Raji (cell line): ENCODE measurements around the gene MISP3.

Experiments
- POLR2A ChIP-seq: IDR thresholded peaks from 2 replicates; pipeline ENCODE4 v1.6.1; 2011; ENCODE audit warnings: low read depth, low read length, control low read depth; ENCODE audit not compliant: insufficient read depth

The MISP3 gene

DNA sequence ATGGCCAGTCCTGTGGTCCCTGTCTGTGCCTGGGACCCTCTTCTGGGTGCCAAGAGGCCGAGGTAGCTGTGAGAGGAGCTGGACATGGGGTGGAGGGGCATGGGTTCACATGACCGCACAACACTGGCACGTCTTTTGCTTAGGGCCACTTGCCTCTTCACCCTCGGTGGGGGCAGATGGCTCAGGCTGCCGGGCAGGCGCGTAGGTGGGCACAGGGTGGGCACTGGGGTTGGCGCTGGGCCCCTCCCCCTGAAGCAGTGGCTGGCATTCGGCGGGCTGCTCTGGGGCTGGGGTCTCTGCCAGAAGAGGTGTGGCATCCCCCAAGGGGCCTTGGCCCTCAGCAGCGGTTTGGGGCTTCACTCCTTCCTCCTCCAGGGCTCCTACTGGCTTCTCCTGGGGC is 19.1 kb upstream of the MISP3 start:
- no peak for TF ChIP-seq POLR2A

DNA sequence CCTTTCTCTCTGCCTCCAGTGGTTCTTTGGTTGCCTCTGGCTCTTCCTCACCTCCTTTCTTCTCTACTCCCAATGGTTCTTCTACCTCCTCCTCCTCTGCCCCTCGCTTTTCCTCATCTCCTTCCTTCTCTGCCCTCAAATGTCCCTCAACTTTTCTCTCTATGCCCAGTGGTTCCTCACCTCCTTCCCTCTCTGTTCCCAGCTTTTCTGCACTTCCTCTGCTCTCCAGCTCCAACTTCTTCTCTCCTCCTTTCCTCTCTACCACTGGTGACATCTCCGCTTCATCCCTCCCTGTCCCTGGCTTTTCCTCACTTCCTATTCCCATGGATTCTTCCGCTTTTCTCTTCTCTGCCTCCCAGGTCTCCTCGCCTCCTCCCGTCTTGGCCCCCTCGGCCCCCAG is 18.5 kb upstream of the MISP3 start:
- TF ChIP-seq POLR2A: no peak

DNA sequence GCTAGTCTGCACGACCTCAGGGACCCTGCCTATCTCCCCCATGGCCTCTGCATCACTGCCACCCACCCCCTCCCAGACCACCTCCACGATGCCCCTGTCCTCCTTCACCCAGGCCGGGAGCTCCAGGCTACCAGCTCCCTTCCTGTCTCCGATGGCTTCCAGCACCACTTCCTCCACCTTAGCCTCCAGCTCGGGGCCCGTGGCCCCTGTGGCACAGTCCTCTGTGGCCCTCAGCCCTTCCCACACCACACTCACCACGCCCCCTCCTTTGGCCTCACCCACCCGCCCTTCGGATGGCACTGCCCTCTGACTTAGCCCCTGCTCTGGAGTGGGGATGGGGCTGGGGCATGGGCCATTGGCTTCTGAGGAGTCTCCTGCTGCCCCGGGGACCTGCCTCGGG is 17.9 kb upstream of the MISP3 start:
- TF ChIP-seq POLR2A: no peak

DNA sequence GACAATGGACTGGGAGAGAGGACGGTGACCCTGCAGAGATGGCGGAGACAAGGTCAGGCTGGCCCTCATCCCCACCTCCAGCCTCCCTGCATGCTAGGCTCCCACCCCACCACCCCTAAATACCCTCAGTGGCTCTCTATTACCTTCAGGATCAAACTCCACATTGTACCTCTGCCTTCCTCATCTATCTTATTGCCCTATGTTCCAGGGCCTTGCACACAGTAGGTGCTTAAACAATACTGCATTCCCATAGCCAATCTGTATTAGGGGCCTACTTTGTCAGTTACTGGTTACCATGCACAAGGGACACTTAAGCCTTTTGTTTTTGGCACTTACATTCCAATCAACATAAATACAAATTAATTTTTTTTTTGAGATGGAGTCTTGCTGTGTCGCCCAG is 17.2 kb upstream of the MISP3 start:
- no peak for TF ChIP-seq POLR2A

DNA sequence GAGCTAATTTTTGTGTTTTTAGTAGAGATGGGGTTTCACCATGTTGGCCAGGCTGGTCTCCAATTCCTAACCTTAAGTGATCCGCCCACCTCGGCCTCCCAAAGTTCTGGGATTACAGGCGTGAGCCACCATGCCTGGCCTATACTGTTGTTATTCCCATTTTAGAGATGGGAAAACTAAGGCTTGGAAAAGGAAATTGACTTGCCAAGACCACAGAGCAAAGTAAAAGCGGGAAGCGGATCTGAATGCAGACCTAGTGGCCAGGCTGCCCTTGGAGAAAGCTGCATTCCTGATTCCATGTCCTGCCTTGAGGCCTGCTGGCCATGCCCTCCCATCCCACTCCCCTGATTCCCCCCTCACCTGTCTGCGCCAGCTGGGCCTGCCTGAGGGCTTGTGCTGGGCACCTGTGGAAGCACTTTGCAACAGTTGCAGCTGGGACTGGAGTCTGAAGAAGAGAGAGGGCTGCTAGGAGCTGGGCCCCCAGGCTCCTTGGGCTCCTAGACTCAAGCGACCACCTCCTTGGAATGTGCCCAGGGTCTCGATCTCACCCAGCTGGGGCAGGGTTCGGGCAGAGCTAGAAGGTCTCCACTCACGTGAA is 16.4 kb upstream of the MISP3 start:
- no peak for TF ChIP-seq POLR2A

DNA sequence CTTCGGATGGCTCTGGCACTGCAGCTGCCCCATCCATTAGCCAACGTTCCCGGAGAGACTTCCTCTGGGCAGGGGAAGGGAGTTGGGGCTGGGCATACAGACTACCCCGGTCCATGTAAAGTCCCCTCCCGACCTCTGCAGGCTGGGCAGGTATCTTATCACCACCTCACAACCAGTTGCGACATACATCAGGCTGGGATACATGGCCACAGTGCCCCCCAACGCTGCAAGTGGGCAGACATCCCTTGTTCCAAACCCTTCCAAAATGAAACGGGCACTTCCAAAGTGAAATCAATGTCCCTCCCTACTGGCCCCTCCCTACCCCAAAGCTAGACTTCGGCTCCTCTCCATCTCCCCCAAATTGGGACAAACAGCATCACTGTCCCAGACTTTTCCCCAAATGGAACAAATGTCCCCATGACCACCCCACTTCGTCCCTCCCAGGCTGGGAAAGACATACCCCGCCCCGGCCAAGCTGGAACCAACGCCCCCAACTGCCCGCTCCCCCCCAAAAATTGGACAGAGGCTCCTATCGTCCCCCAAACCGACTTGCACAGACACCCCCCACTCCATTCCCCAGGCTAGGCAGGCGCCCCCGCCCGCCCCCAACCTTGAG is 15.7 kb upstream of the MISP3 start:
- TF ChIP-seq POLR2A: no peak

DNA sequence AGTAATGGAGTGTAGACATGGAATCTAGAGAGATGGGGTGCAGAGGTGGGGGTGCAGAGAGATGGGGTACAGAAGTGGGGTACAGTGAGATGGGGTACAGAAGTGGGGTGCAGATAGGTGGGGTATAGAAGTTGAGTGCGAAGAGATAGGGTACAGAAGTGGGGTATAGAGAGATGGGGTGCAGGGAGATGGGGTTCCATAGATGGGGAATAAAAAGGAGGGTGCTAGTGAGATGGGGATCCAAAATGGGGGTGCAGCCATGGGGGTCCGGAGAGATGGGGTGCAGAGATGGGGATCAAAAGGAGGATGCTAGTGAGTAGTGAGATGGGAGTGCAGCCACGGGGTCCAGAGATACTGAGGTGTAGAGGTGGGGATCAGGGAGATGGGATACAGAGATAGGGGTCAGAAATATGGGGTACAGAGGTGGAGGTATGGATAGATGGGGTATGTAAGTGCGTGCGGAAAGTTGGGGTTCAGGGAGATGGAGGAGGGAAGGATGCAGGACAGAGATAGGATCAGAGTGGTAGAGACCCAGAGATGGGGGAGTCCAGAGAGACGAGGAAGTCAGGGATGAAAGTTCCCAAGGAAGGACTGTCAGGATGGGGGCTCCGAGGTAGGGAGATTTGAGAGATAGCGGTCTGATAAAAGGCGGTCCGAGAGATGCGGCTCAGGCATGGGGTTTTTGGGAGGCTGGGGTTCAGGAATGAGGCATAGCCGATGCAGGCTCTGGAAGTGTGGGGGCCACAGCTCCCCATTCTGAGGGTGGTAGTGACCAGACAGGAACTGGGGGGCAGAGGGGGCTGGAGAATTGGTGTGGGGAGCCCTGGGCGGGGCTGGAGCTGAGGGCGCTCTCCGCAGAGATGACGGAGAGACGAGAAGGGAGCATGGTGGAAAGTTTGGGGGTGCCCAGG is 14.1 kb upstream of the MISP3 start:
- no peak for TF ChIP-seq POLR2A

DNA sequence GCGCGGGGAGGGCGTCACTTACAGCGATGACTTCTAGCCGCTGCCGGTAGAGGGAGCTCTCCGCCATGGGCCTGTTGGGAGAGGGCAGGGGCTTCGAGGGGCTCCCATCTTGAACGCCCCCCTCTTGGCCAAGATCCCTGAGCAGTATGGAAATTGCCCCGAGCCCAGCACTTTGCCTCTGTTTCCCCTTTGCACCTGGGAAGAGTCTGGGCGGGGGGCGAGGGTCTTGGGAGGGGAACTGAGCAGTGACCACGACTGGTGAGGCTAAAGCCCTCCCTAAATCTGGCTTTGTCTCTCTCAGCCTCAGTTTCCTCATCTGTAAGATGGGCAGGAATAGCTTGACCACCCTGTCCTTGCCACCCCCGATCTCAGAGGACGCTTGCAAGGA is 13.5 kb upstream of the MISP3 start:
- no peak for TF ChIP-seq POLR2A

DNA sequence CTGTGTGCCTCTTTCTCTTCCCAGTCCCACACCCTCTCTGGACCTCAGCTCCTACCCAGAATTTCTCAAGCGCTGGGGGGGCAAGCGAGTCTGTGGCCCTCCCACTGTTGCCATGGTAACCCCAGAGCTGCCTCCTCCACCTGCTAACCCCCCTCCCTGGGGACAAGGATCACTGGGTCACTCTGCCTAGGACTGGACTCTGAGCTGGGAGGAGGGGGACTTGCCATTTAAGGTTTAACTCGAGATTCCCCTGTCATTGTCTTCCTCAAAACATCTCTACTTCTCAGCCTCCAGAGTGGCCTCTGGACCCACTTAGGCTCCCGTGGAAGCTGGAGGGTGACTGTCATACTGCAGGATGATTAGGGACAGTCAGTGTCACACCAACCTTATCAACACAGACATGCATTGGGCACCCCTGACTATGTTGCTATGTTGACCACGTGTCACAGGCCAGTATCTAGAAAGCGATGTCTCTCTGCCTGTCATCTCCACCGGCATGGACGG is 12.9 kb upstream of the MISP3 start:
- no peak for TF ChIP-seq POLR2A

DNA sequence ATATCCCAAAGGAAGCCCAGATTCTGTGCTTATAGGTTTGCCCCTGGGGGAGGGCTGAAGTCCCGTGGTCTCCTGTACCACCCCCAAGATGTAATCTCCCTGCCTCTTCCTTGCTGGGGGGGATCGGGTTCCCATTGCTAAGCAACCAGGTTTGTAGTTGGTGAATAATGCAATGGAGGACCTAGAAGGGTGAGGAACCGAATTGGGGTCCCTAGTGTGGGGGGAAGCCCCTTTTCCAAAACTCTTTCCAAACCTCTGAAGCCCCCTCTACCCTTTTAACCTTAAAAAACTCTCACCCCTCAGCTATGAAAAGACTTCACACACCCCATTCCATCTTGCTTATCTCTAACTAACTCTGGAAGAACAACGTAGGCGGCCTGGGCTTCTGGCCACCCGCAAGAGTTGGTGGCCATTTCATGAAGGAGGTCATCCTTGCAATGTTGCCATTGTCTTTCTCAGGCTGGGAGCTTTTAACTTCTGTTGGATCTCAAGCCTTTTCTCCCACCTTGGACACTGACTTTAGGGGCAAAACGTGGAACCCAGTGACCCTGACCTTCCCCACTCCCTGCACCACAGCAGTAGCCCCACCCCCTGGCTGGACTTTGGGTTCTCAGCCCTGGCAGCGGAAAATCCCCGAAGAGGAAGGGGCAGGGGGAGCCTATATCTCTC is 11.4 kb upstream of the MISP3 start:
- no peak for TF ChIP-seq POLR2A

DNA sequence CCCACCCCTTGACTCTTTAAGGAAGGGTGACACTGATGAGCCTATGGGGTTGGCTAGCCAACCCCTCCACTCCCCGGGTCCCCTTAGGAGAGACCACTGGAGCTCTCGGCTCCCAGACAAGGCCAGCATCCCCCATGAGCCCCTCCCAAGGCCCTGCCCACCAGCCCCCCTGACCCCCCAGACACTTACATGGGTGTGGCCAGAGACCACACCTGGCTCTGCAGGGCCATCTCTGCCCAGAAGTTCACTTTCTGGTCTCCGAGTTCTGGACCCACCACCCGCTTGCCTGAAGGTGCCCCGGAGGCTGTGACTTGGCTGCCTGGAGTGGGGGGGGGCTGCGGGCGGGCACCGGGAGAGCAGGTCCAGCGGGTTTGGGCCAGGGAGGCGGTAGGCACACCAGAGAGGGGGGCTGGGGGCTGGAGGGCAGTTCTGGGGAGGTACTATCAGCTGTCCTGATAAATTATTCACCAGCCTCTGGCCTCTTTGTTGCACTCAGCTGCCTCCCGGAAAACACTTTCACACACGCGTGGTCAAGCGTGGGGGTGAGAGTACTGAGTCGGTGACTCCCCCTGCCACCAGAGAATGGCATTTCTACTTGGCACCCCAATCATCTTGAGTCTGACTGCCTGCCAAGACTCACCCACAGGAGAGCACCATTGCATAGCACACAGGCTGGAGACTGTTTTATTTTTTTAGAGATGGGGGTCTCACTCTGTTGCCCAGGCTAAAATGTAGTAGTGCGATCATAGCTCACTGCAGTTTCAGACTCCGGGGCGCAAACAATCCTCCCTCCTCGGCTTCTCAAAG is 10.6 kb upstream of the MISP3 start, which contains the start of gene PALM3:
PALM3 (minus strand) TSS at position 326 of the 807 bp plus-strand sequence; CDS start at position 230, 96 bp downstream.
- no peak for TF ChIP-seq POLR2A

DNA sequence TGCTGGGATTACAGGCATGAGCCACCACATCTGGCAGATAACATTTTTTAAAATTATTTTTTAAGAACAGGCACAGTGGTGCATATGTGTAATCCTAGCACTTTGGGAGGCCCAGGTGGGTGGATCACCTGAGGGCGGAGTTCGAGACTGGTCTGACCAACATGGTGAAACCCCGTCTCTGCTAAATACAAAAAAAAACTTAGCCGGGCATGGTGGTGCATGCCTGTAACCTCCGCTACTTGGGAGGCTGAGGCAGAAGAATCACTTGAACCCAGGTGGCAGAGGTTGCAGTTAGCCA is 10.1 kb upstream of the MISP3 start:
- TF ChIP-seq POLR2A: no peak

DNA sequence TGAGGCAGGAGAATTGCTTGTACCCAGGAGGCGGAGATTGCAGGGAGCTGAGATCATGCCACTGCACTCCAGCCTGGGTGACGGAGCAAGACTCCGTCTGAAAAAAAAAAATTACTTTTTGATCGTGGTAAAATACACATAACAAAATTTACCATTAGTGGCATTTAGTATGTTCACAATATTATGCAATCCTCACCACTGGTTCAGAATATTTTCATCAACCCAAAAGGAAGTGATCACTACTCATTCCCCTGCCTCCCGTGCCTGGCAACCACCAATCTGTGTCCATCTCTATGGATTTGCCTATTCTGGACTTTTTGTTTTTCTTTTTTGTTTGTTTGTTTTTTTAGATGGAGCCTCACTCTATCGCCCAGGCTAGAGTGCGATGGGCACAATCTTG is 9.5 kb upstream of the MISP3 start:
- TF ChIP-seq POLR2A: no peak

DNA sequence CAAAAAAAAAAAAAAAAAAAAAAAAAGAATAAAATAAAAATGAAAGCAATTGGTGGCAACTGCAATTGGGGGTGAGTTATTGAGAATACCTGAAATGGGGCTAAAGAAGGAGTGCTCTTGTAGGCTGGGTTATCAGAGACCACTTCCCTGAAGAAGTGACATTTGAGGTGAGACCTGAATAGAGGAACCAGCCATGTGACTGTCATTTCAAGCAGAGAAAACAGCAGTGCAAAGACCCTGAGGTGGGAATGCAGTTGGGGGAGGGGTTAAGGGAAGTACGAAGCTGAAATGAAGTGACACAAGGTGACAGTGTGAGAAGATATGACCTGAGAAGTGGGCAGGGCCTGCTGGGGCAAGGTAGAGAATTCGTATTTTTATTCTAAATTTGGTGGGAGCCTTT is 6.5 kb upstream of the MISP3 start:
- no peak for TF ChIP-seq POLR2A
